Neural cell (in vitro differentiated cells): Measurements from ENCODE around the gene CDK6. TPM values are rescaled to one million over a fixed set of nuclear protein-coding genes. Genes with fewer than 3 reads are reported as not detected.
A peak's percentile ranks its signal among the peaks of the same experiment; 100 is the strongest.
"Not testable (repeated sequence)": the region's sequence is repeated elsewhere in the genome, so short reads cannot be mapped to it uniquely, and the experiment has no call there.

Experiments
- H2AFZ ChIP-seq: fragments of 200-600, 300-800 bp; sonication (generic), shearing (Covaris generic); 2 replicates; pipeline ENCODE4 v1.6.0; 2014; ENCODE audit warnings: low read depth, mild to moderate bottlenecking, antibody characterized with exemption, low read length, moderate library complexity
- H3F3A ChIP-seq: fragments of 200-600 bp; shearing (Covaris generic); 2 replicates; pipeline ENCODE4 v1.6.1; 2016; ENCODE audit warnings: mild to moderate bottlenecking, moderate library complexity, mixed read lengths, antibody characterized with exemption, low read length; ENCODE audit not compliant: insufficient read depth, poor library complexity, severe bottlenecking
- H3K27ac ChIP-seq: fragments of 200-600, 300-800 bp; sonication (generic), shearing (Covaris generic); 2 replicates; pipeline ENCODE4 v1.5.1; 2014; ENCODE audit warnings: mild to moderate bottlenecking, low read length, moderate library complexity
- H3K27me3 ChIP-seq: fragments of 300-800, 200-600 bp; sonication (generic), shearing (Covaris generic); 2 replicates; pipeline ENCODE4 v1.6.0; 2014; ENCODE audit warnings: mild to moderate bottlenecking, low read depth, low read length, moderate library complexity; ENCODE audit not compliant: insufficient read depth
- H3K36me3 ChIP-seq: fragments of 300-800, 200-600 bp; sonication (generic), shearing (Covaris generic); 2 replicates; pipeline ENCODE4 v1.5.1; 2014; ENCODE audit warnings: mild to moderate bottlenecking, antibody characterized with exemption, low read length, moderate library complexity; ENCODE audit not compliant: insufficient read depth
- H3K4me2 ChIP-seq: fragments of 300-800, 200-600 bp; sonication (generic), shearing (Covaris generic); 2 replicates; pipeline ENCODE4 v1.6.0; 2014; ENCODE audit warnings: mild to moderate bottlenecking, low read length
- H3K4me3 ChIP-seq: fragments of 300-800, 200-600 bp; sonication (generic), shearing (Covaris generic); 2 replicates; pipeline ENCODE4 v1.5.1; 2014; ENCODE audit warnings: mild to moderate bottlenecking, low read length, moderate library complexity
- H3K79me2 ChIP-seq: fragments of 200-600 bp; shearing (Covaris generic); replicated peaks from 2 replicates; pipeline ENCODE4 v1.6.0; 2014; ENCODE audit warnings: mild to moderate bottlenecking, low read length, moderate library complexity; ENCODE audit not compliant: insufficient read depth
- H3K9ac ChIP-seq: fragments of 300-800, 200-600 bp; sonication (generic), shearing (Covaris generic); 2 replicates; pipeline ENCODE4 v1.6.1; 2016; ENCODE audit warnings: mild to moderate bottlenecking, low read length, mixed read lengths
- H3K9me2 ChIP-seq: fragments of 200-600 bp; shearing (Covaris generic); 2 replicates; pipeline ENCODE4 v1.6.1; 2016; ENCODE audit warnings: mild to moderate bottlenecking, low read length, mixed read lengths; ENCODE audit not compliant: insufficient read depth
- H3K9me3 ChIP-seq: fragments of 200-600, 300-800 bp; sonication (generic), shearing (Covaris generic); 2 replicates; pipeline ENCODE4 v1.6.1; 2016; ENCODE audit warnings: mild to moderate bottlenecking, mixed run types, low read length, moderate library complexity, mixed read lengths
- H4K20me1 ChIP-seq: fragments of 200-600 bp; shearing (Covaris generic); 2 replicates; pipeline ENCODE4 v1.6.1; 2016; ENCODE audit warnings: mild to moderate bottlenecking, mixed run types; ENCODE audit not compliant: insufficient read depth
- CTCF ChIP-seq: fragments of 450-650 bp; IDR thresholded peaks from 2 replicates; pipeline ENCODE4 v1.5.1; 2014; ENCODE audit warnings: antibody characterized with exemption, mild to moderate bottlenecking, moderate library complexity; ENCODE audit not compliant: poor library complexity, severe bottlenecking
- EP300 ChIP-seq: fragments of 450-650 bp; conservative IDR thresholded peaks from 2 replicates; pipeline ENCODE4 v1.6.1; 2014; ENCODE audit warnings: antibody characterized with exemption, mild to moderate bottlenecking, moderate library complexity; ENCODE audit not compliant: poor library complexity, severe bottlenecking
- EZH2 ChIP-seq: fragments of 200-600, 300-800 bp; shearing (Covaris generic), sonication (generic); IDR thresholded peaks from 2 replicates; pipeline ENCODE4 v1.6.1; 2014; ENCODE audit warnings: antibody characterized with exemption, low read length, borderline replicate concordance, mild to moderate bottlenecking; ENCODE audit not compliant: insufficient read depth, poor library complexity, severe bottlenecking
- MXI1 ChIP-seq: fragments of 450-650 bp; conservative IDR thresholded peaks from 2 replicates; pipeline ENCODE4 v1.6.1; 2014; ENCODE audit warnings: antibody characterized with exemption, mild to moderate bottlenecking; ENCODE audit not compliant: poor library complexity, severe bottlenecking
- POLR2AphosphoS5 ChIP-seq: IDR thresholded peaks from 2 replicates; pipeline ENCODE4 v1.6.1; 2012
- SMC3 ChIP-seq: fragments of 450-650 bp; conservative IDR thresholded peaks from 2 replicates; pipeline ENCODE4 v1.6.1; 2014; ENCODE audit warnings: antibody characterized with exemption, mild to moderate bottlenecking, moderate library complexity; ENCODE audit not compliant: poor library complexity
- TAF1 ChIP-seq: IDR thresholded peaks from 2 replicates; pipeline ENCODE4 v1.6.1; 2012; ENCODE audit warnings: low read depth
- polyA plus RNA-seq: library from polyadenylated mRNA; depleted of rRNA; stranded (reverse); fragments of >200 nt; gene quantifications from 2 replicates; pipeline ENCODE4 v1.2.3, GENCODE V29; 2014
- TF ChIP-seq, protein P1 (sequence below): IDR thresholded peaks from 2 replicates; pipeline ENCODE4 v1.6.1; 2012; ENCODE audit warnings: borderline replicate concordance

CDK6 gene
- polyA plus RNA-seq, 1 donor from 2014 or later = 4.1 TPM

- Histone ChIP-seq H2AFZ (no peak overlapping the region), H3K27ac (no peak overlapping the region)
Observed at GRCh38 chr7:92608380-92609322, 227.7 kb downstream of the CDK6 start.

GRCh38 chr7:92606985-92607384, 229.4 kb downstream of the CDK6 start:
- no peak overlapping the region for H3K9ac ChIP-seq
- no peaks in the 10 kb centered on the region for H3K9me2 ChIP-seq
- H4K20me1 ChIP-seq = no peaks in the 10 kb centered on the region

More at GRCh38 chr7:92608380-92609322, 227.7 kb downstream of the CDK6 start:
- Histone ChIP-seq H4K20me1 (no peaks in the 10 kb centered on the region), H3K4me3 (peak overlapping the region; percentile 44), H3F3A (no peaks in the 10 kb centered on the region), H3K27me3 (peaks cover 9% of the 10 kb centered on the region), H3K9me2 (no peaks in the 10 kb centered on the region), H3K79me2 (no peaks in the 10 kb centered on the region), H3K9me3 (no peaks in the 10 kb centered on the region), H3K4me2 (no peak overlapping the region), H3K36me3 (no peaks in the 10 kb centered on the region), H3K9ac (no peak overlapping the region)
- TF ChIP-seq SMC3 = no peak
- TF ChIP-seq EZH2 = no peak
- TF ChIP-seq TAF1 = no peak
- TF ChIP-seq, protein P1, sequence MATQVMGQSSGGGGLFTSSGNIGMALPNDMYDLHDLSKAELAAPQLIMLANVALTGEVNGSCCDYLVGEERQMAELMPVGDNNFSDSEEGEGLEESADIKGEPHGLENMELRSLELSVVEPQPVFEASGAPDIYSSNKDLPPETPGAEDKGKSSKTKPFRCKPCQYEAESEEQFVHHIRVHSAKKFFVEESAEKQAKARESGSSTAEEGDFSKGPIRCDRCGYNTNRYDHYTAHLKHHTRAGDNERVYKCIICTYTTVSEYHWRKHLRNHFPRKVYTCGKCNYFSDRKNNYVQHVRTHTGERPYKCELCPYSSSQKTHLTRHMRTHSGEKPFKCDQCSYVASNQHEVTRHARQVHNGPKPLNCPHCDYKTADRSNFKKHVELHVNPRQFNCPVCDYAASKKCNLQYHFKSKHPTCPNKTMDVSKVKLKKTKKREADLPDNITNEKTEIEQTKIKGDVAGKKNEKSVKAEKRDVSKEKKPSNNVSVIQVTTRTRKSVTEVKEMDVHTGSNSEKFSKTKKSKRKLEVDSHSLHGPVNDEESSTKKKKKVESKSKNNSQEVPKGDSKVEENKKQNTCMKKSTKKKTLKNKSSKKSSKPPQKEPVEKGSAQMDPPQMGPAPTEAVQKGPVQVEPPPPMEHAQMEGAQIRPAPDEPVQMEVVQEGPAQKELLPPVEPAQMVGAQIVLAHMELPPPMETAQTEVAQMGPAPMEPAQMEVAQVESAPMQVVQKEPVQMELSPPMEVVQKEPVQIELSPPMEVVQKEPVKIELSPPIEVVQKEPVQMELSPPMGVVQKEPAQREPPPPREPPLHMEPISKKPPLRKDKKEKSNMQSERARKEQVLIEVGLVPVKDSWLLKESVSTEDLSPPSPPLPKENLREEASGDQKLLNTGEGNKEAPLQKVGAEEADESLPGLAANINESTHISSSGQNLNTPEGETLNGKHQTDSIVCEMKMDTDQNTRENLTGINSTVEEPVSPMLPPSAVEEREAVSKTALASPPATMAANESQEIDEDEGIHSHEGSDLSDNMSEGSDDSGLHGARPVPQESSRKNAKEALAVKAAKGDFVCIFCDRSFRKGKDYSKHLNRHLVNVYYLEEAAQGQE = no peak
- TF ChIP-seq MXI1 = no peak
- TF ChIP-seq CTCF = no peak
- TF ChIP-seq POLR2AphosphoS5 = no peak

GRCh38 chr7:92604517-92604916, 231.9 kb downstream of the CDK6 start:
- H3K79me2 ChIP-seq, H3K27me3 ChIP-seq, H3K4me2 ChIP-seq, H3K9ac ChIP-seq, H3K4me3 ChIP-seq, H3F3A ChIP-seq, H3K9me2 ChIP-seq, H3K27ac ChIP-seq, H3K36me3 ChIP-seq, H4K20me1 ChIP-seq, H2AFZ ChIP-seq, H3K9me3 ChIP-seq: not testable (repeated sequence)

More at GRCh38 chr7:92606985-92607384, 229.4 kb downstream of the CDK6 start:
- no peak overlapping the region for H3K4me2 ChIP-seq
- H2AFZ ChIP-seq = no peak overlapping the region
- H3K79me2 ChIP-seq = no peaks in the 10 kb centered on the region
- H3K36me3 ChIP-seq = no peaks in the 10 kb centered on the region
- no peaks in the 10 kb centered on the region for H3K9me3 ChIP-seq
- TF ChIP-seq EZH2 = no peak
- TF ChIP-seq CTCF = no peak
- no peak for TF ChIP-seq EP300
- no peak overlapping the region for H3K4me3 ChIP-seq
- no peak overlapping the region for H3K27ac ChIP-seq
- peaks cover 9% of the 10 kb centered on the region for H3K27me3 ChIP-seq
- H3F3A ChIP-seq = no peaks in the 10 kb centered on the region
